PFSK-1 (cell line): ENCODE measurements around the gene ISM2.

Experiments
- FOXP2 ChIP-seq: optimal IDR thresholded peaks from 2 replicates; pipeline ENCODE3; 2011; ENCODE audit warnings: borderline replicate concordance, control low read depth, inconsistent platforms; ENCODE audit not compliant: insufficient read depth; ENCODE audit errors: extremely low read length, extremely low read depth
- POLR2AphosphoS5 ChIP-seq: IDR thresholded peaks from 2 replicates; pipeline ENCODE4 v1.6.1; 2012; ENCODE audit warnings: low read depth, mild to moderate bottlenecking, control low read depth, low read length, moderate library complexity
- REST ChIP-seq, 2 experiments: IDR thresholded peaks; 2 replicates each; pipeline versions ENCODE4 v1.6.1 to v1.8.0; 2011 to 2012; ENCODE audit warnings: low read depth in 2 of 2, low read length in 2 of 2, control low read depth in 1 of 2, inconsistent platforms in 1 of 2, mild to moderate bottlenecking in 1 of 2, moderate library complexity in 1 of 2; ENCODE audit not compliant: insufficient read depth in 1 of 2
- SIN3A ChIP-seq: IDR thresholded peaks from 2 replicates; pipeline ENCODE4 v1.6.1; 2012; ENCODE audit warnings: mild to moderate bottlenecking, low read length, moderate library complexity, borderline replicate concordance; ENCODE audit not compliant: insufficient read depth
- TAF1 ChIP-seq: IDR thresholded peaks from 2 replicates; pipeline ENCODE4 v1.6.1; 2012; ENCODE audit warnings: low read length, control low read depth, borderline replicate concordance; ENCODE audit not compliant: insufficient read depth

ISM2 gene

GRCh38 chr14:77490347-77490986, 8.1 kb downstream of the ISM2 start:
- TF ChIP-seq POLR2AphosphoS5: no peak
- TF ChIP-seq TAF1: no peak
- no peak for TF ChIP-seq SIN3A
- TF ChIP-seq FOXP2: no peak
- TF ChIP-seq REST (IDR thresholded peaks at IDR 0.05; ENCODE audit: insufficient read depth in 1 of 2, low read depth in 2 of 2, low read length in 2 of 2): no peak

GRCh38 chr14:77489041-77489440, 9.6 kb downstream of the ISM2 start:
- TF ChIP-seq FOXP2 (no peak), SIN3A (no peak), REST (IDR thresholded peaks at IDR 0.05; ENCODE audit: insufficient read depth in 1 of 2, low read depth in 2 of 2, low read length in 2 of 2) (no peak), TAF1 (no peak), POLR2AphosphoS5 (no peak)

GRCh38 chr14:77488558-77488957, 10.1 kb downstream of the ISM2 start:
- TF ChIP-seq TAF1 (no peak), FOXP2 (no peak), REST (IDR thresholded peaks at IDR 0.05; ENCODE audit: insufficient read depth in 1 of 2, low read depth in 2 of 2, low read length in 2 of 2) (no peak), POLR2AphosphoS5 (no peak), SIN3A (no peak)

DNA sequence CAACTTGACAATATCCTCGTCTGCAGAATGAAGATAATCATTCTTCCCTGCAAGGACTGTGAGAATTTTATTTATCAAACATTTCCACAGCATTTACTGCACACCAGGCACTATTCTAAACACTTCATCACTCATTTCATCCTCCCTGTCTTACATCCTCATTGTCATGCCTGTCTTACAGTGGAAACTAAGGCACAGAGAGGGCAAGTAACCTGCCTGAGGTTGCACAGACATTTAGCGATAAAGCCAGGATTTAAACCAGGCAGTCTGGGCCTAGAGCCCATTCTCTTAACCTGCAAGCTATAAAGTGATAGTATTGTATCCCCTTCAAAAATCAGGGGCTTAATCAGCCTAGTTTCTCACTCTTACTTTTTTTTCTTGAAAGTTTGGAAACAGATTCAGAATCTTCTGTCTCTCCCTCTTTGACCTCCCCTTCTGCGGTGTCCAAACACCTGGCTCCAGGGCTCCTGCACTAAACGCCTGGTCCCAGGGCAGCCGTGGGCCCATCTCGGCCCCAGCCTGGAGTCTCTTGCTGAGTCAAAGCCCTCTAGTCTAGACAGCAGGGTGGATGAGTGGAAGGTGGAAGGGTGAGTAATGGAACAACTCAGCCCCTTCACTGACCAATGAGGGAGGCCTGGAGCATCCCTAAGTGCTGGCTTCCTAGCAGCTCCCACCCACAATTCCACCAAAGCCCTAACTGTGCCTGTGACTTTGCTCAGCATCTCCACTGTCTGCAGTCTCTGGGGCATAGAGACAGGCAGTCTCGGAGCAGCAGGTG, 12.5 kb downstream of the ISM2 start:
- TF ChIP-seq SIN3A (no peak), POLR2AphosphoS5 (no peak), FOXP2 (no peak), REST (IDR thresholded peaks at IDR 0.05; ENCODE audit: insufficient read depth in 1 of 2, low read depth in 2 of 2, low read length in 2 of 2) (no peak), TAF1 (no peak)
